ENCODE measurements around the gene NR2F2.

The NR2F2 gene

GRCh38 chr15:96333131-96334016 is 2.9 kb downstream of the NR2F2 start:
- no peak for DNase-seq

- DNase-seq, result no peak
These were observed 3.7 kb downstream of the NR2F2 start for GRCh38 chr15:96334017-96334704.

- DNase-seq, result no peak
These were observed 4.4 kb downstream of the NR2F2 start for GRCh38 chr15:96334705-96335410.

GRCh38 chr15:96335411-96336024 is 5.0 kb downstream of the NR2F2 start:
- no peak for DNase-seq

GRCh38 chr15:96336108-96336595 is 5.7 kb downstream of the NR2F2 start:
- no peak for DNase-seq

- no peak for DNase-seq
These were observed 6.3 kb downstream of the NR2F2 start for GRCh38 chr15:96336596-96337364.

GRCh38 chr15:96337365-96338023 is 7.0 kb downstream of the NR2F2 start:
- DNase-seq, result no peak

GRCh38 chr15:96338074-96338765 is 7.7 kb downstream of the NR2F2 start:
- no peak for DNase-seq

GRCh38 chr15:96338766-96339618 is 8.5 kb downstream of the NR2F2 start:
- DNase-seq, result no peak

GRCh38 chr15:96339619-96340347 is 9.3 kb downstream of the NR2F2 start:
- no peak for DNase-seq

- no peak for DNase-seq
These were observed 9.8 kb downstream of the NR2F2 start for GRCh38 chr15:96340348-96340597.

GRCh38 chr15:96340598-96341512 is 10.4 kb downstream of the NR2F2 start:
- no peak for DNase-seq

GRCh38 chr15:96341513-96342405 is 11.3 kb downstream of the NR2F2 start:
- no peak for DNase-seq

GRCh38 chr15:96342406-96343112 is 12.1 kb downstream of the NR2F2 start:
- no peak for DNase-seq

- no peak for DNase-seq
These were observed 12.9 kb downstream of the NR2F2 start for GRCh38 chr15:96343113-96344059.
